Measurements from ENCODE around the gene ADGRA1.

The ADGRA1 gene

GRCh38 chr10:133127291-133128125 is 39.8 kb downstream of the ADGRA1 start:
- H3K4me3 ChIP-seq (ENCODE audit: low read length) = no peak overlapping the region
- no peak for DNase-seq (ENCODE audit: low read depth)
- H3K4me1 ChIP-seq (ENCODE audit: control insufficient read depth, insufficient read depth, low read length) = no peaks in the 10 kb centered on the region

GRCh38 chr10:133128126-133129070 is 40.7 kb downstream of the ADGRA1 start:
- H3K36me3 ChIP-seq (ENCODE audit: control insufficient read depth, insufficient read depth, low read length, severe bottlenecking) = no peaks in the 10 kb centered on the region
- DNase-seq (ENCODE audit: low read depth) = no peak
- H3K4me3 ChIP-seq (ENCODE audit: low read length) = no peak overlapping the region
- peaks cover 30% of the 10 kb centered on the region for H3K27me3 ChIP-seq (replicated peaks; ENCODE audit: control insufficient read depth, insufficient read depth, low read length)
- H3K9me3 ChIP-seq (ENCODE audit: control insufficient read depth, low read length) = no peaks in the 10 kb centered on the region
- no peaks in the 10 kb centered on the region for H3K4me1 ChIP-seq (ENCODE audit: control insufficient read depth, insufficient read depth, low read length)
- no peak overlapping the region for H3K9ac ChIP-seq (ENCODE audit: low read length)

More at GRCh38 chr10:133127291-133128125, 39.8 kb downstream of the ADGRA1 start:
- Histone ChIP-seq H3K9me3 (ENCODE audit: control insufficient read depth, low read length) (no peaks in the 10 kb centered on the region), H3K9ac (ENCODE audit: low read length) (no peak overlapping the region), H3K36me3 (ENCODE audit: control insufficient read depth, insufficient read depth, low read length, severe bottlenecking) (no peaks in the 10 kb centered on the region), H3K27me3 (replicated peaks; ENCODE audit: control insufficient read depth, insufficient read depth, low read length) (peaks cover 33% of the 10 kb centered on the region)

DNA sequence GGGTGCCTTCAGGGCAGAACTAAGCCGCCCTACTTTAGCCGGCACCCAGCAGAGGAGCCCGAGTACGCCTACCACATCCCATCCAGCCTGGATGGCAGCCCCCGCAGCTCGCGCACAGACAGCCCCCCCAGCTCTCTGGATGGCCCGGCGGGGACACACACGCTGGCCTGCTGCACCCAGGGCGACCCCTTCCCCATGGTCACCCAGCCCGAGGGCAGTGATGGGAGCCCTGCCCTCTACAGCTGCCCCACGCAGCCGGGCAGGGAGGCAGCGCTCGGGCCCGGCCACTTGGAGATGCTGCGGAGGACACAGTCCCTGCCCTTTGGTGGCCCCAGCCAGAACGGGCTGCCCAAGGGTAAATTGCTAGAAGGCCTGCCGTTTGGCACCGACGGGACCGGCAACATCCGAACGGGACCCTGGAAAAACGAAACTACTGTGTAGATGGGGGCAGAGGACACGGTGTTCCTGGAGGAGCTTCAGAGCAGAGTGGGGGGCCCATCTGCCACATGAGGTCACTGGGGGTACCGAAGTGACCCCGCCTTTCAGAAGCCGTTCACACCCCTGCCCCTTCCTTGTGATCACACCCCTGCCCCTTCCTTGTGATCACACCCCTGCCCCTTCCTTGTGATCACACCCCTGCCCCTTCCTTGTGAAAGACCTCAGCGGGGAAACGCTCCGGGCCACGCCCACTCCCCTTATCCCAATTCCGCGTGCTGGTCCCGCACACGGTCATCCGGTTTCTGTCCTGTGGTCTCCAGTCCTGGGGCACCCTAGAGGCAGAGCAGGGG is 41.5 kb downstream of the ADGRA1 start:
- Histone ChIP-seq H3K4me3 (ENCODE audit: low read length) (no peak overlapping the region), H3K4me1 (ENCODE audit: control insufficient read depth, insufficient read depth, low read length) (no peaks in the 10 kb centered on the region), H3K9me3 (ENCODE audit: control insufficient read depth, low read length) (no peaks in the 10 kb centered on the region), H3K36me3 (ENCODE audit: control insufficient read depth, insufficient read depth, low read length, severe bottlenecking) (no peaks in the 10 kb centered on the region), H3K27me3 (replicated peaks; ENCODE audit: control insufficient read depth, insufficient read depth, low read length) (peaks cover 26% of the 10 kb centered on the region), H3K9ac (ENCODE audit: low read length) (no peak overlapping the region)
- no peak for DNase-seq (ENCODE audit: low read depth)

- Histone ChIP-seq H3K9me3 (ENCODE audit: control insufficient read depth, low read length) (no peaks in the 10 kb centered on the region), H3K9ac (ENCODE audit: low read length) (no peak overlapping the region), H3K36me3 (ENCODE audit: control insufficient read depth, insufficient read depth, low read length, severe bottlenecking) (no peaks in the 10 kb centered on the region), H3K4me1 (ENCODE audit: control insufficient read depth, insufficient read depth, low read length) (no peaks in the 10 kb centered on the region), H3K27me3 (replicated peaks; ENCODE audit: control insufficient read depth, insufficient read depth, low read length) (peaks cover 24% of the 10 kb centered on the region), H3K4me3 (ENCODE audit: low read length) (no peak overlapping the region)
- no peak for DNase-seq (ENCODE audit: low read depth)
These were observed 42.3 kb downstream of the ADGRA1 start for GRCh38 chr10:133129859-133130495.

GRCh38 chr10:133130602-133131001 is 42.9 kb downstream of the ADGRA1 start:
- H3K9me3 ChIP-seq (ENCODE audit: control insufficient read depth, low read length) = no peaks in the 10 kb centered on the region
- H3K4me3 ChIP-seq (ENCODE audit: low read length) = no peak overlapping the region
- no peak for DNase-seq (ENCODE audit: low read depth)

DNA sequence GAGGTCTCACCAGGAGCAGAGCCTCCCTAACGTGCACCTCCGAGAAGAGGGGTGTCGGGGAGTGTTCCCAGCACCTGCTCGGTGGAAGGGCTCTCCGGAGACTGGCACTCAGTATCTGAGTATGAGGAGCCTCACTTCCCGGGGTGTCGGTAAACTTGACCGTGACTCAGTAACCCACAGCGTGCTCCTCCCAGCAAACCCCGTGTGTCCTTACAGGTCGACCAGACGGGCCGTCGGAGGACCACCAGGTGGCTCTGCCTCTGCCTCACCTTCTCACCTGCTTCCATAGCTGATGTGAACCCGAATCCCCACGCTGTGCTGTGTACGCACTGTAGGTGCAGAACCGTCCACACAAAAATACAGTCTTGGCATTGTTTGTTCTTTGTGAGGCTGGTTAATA is 43.3 kb downstream of the ADGRA1 start:
- Histone ChIP-seq H3K27me3 (replicated peaks; ENCODE audit: control insufficient read depth, insufficient read depth, low read length) (peaks cover 18% of the 10 kb centered on the region), H3K9me3 (ENCODE audit: control insufficient read depth, low read length) (no peaks in the 10 kb centered on the region), H3K9ac (ENCODE audit: low read length) (no peak overlapping the region), H3K4me1 (ENCODE audit: control insufficient read depth, insufficient read depth, low read length) (no peaks in the 10 kb centered on the region), H3K4me3 (ENCODE audit: low read length) (no peak overlapping the region), H3K36me3 (ENCODE audit: control insufficient read depth, insufficient read depth, low read length, severe bottlenecking) (no peaks in the 10 kb centered on the region)
- DNase-seq (ENCODE audit: low read depth) = no peak

More at GRCh38 chr10:133130602-133131001, 42.9 kb downstream of the ADGRA1 start:
- Histone ChIP-seq H3K27me3 (replicated peaks; ENCODE audit: control insufficient read depth, insufficient read depth, low read length) (peaks cover 22% of the 10 kb centered on the region), H3K9ac (ENCODE audit: low read length) (no peak overlapping the region), H3K4me1 (ENCODE audit: control insufficient read depth, insufficient read depth, low read length) (no peaks in the 10 kb centered on the region), H3K36me3 (ENCODE audit: control insufficient read depth, insufficient read depth, low read length, severe bottlenecking) (no peaks in the 10 kb centered on the region)

- Histone ChIP-seq H3K9me3 (ENCODE audit: control insufficient read depth, low read length) (no peaks in the 10 kb centered on the region), H3K36me3 (ENCODE audit: control insufficient read depth, insufficient read depth, low read length, severe bottlenecking) (no peaks in the 10 kb centered on the region), H3K27me3 (replicated peaks; ENCODE audit: control insufficient read depth, insufficient read depth, low read length) (peaks cover 16% of the 10 kb centered on the region), H3K4me3 (ENCODE audit: low read length) (no peak overlapping the region), H3K4me1 (ENCODE audit: control insufficient read depth, insufficient read depth, low read length) (no peaks in the 10 kb centered on the region), H3K9ac (ENCODE audit: low read length) (no peak overlapping the region)
- DNase-seq (ENCODE audit: low read depth) = no peak
These were observed 44.2 kb downstream of the ADGRA1 start for GRCh38 chr10:133131734-133132472.

DNA sequence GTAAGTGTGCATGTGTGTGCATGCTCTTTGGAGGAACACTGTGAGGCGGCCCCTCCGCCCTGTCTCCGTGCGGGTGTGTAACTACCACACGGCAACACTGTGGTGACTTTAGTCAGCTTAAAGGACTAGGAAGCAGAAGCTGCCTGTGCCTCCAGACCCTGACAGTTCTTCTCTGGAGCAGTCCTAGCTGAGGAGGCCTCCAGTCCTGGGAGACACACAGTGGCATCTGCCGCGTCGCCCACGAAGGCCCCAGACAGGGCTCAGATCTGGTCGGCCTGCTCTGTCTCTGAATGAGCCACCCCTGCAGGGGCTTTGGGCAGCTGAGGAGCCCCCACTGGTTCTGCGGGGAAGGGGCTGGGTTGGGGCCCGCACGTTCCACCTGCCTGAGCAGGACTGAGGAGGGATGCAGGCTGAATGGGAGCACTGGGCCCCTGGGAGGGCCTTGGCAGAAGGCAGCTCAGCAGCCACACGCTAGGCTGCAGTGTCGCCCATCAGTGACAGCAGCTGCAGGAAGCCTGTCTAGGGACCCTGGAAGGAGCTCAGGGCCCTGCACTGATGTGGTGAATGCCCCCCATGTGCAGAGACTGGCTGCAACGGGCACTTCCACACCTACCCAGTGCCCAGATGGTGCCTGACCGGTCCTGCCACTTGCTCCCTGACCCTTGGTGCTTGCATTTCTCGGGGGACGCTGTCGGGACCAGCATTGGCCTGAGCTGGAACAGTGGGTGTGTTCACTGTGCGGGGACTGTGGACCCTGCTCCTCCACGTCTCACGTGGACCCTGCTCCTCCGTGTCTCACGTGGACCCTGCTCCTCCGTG is 45.0 kb downstream of the ADGRA1 start:
- Histone ChIP-seq H3K27me3 (replicated peaks; ENCODE audit: control insufficient read depth, insufficient read depth, low read length) (peaks cover 16% of the 10 kb centered on the region), H3K4me1 (ENCODE audit: control insufficient read depth, insufficient read depth, low read length) (no peaks in the 10 kb centered on the region), H3K4me3 (ENCODE audit: low read length) (no peak overlapping the region), H3K9me3 (ENCODE audit: control insufficient read depth, low read length) (no peaks in the 10 kb centered on the region), H3K9ac (ENCODE audit: low read length) (no peak overlapping the region), H3K36me3 (ENCODE audit: control insufficient read depth, insufficient read depth, low read length, severe bottlenecking) (no peaks in the 10 kb centered on the region)
- DNase-seq (ENCODE audit: low read depth) = no peak

- Histone ChIP-seq H3K4me1 (ENCODE audit: control insufficient read depth, insufficient read depth, low read length) (no peaks in the 10 kb centered on the region), H3K4me3 (ENCODE audit: low read length) (no peak overlapping the region), H3K9me3 (ENCODE audit: control insufficient read depth, low read length) (no peaks in the 10 kb centered on the region), H3K9ac (ENCODE audit: low read length) (no peak overlapping the region), H3K27me3 (replicated peaks; ENCODE audit: control insufficient read depth, insufficient read depth, low read length) (peaks cover 16% of the 10 kb centered on the region), H3K36me3 (ENCODE audit: control insufficient read depth, insufficient read depth, low read length, severe bottlenecking) (no peaks in the 10 kb centered on the region)
- no peak for DNase-seq (ENCODE audit: low read depth)
These were observed 45.9 kb downstream of the ADGRA1 start for GRCh38 chr10:133133471-133134231.
